Measurements from ENCODE around the gene ABHD16A.

Gene ABHD16A

DNA sequence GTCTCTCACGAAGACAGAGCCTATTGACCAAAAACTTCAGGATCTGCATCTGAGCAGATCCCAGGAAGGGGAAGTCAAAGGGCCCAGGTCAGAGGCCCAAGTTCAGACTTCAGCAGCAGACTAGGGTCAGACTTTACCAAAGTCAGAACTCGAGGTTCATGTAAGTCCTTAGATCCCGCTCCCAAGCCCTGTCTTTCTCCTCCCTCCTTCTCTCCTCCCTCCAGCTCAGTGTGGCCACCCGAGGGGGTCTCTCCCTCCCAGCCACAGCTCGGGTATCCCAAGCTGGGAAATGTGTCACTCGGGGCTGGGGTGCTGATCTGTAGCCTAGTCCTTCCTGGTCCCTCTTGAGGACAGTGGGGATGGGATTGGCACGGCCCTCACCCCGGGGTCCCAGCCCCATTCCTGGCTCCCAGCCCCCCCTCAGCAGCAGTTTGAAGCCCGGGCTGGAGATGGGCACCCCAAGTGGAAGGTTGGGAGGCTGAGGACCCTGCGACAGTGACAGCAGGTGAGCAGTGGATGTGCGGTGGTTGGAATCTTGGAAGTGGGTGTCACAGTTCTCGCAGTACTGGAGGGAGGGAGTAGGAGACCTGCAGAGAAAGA lies 40.9 kb downstream of the ABHD16A start:
- no peak for DNase-seq (ENCODE audit: low read depth in 2 of 2)

- DNase-seq (ENCODE audit: low read depth in 2 of 2): no peak
Observed at GRCh38 chr6:31661262-31662123, 41.6 kb downstream of the ABHD16A start.

DNA sequence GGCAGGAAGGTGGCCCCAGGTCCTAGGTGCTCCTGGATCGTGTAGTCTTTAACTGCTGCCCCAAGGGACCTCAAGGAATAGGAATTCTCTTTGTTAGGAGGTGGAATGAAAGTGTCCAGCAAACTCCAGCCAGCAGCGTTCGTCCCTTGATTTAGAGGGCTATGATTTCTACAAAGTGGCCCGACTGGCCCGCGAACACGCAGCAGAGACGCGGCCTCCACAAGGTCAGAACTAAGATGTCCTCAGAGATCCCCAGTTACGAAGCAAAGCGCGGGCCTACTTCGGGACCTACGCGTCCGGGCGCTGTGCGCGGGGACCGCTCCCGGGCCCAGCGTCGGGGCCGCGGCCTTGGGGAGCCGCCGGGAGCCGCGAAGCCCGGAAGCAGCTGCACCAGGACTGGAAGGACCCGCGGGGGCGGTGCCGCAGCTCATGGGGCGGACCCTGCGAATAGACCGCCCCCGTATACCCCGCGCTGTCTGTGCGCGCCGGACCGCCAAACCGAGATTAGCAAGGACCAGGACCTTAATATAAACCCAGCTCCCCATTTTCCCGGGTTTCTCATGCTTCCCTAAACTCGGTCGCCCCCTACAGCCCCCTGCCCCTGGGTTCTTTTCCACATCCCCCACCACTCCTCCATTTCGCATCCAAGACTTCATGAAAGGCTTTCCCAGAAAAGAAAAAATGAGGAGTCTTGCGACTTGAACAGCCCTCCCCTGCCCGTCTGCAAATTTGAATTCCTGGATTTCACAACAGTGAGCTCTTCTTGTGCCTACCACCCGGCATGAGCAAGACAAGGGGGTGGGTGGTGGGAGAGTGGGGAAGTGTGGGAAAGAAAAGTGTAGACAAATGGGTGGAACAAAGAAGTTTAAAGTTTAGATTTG lies 42.5 kb downstream of the ABHD16A start, which contains the start of gene C6orf47:
TSS of gene C6orf47 (minus strand) at position 398 of the 881 bp plus-strand sequence. CDS start 831 bp downstream, outside the sequence.
- peak in 1 of 2 experiments; percentile 75 for DNase-seq (ENCODE audit: low read depth in 2 of 2)

- DNase-seq (ENCODE audit: low read depth in 2 of 2): peak in 1 of 2 experiments; percentile 35
Observed at GRCh38 chr6:31659649-31660380, 43.3 kb downstream of the ABHD16A start.

DNA sequence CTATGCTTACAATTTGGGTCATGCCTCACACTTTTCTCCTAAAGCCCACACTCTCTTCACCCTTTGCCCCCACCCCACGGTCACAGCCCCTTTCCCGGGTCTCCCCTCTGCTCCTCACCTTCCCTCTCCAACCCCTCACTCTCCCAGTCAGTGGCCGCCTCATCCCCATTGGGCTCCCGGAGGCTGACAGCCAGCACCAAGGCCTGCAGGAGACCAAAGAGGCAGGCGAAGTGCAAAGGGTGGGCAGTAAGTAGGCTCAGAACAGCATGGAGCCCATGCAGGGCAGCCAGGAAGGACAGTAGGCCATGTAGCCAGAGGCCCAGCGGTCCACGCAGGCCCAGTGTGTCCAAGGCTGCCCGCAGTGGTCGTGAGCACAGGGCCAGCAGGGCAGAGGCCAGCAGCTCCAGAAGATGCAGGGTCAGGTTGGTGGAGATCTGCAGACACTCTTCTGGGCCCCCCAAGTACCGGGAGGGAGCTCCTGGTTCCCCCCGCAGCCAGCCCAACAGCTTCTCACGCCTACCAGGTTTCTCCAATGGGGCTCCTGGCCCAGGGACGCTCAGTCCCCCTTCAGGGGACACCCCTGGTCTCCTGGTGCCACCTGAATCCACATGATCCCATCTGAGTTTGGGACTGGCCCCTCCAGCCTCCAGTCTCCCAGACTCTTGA lies 44.0 kb downstream of the ABHD16A start:
- no peak for DNase-seq (ENCODE audit: low read depth in 2 of 2)

DNA sequence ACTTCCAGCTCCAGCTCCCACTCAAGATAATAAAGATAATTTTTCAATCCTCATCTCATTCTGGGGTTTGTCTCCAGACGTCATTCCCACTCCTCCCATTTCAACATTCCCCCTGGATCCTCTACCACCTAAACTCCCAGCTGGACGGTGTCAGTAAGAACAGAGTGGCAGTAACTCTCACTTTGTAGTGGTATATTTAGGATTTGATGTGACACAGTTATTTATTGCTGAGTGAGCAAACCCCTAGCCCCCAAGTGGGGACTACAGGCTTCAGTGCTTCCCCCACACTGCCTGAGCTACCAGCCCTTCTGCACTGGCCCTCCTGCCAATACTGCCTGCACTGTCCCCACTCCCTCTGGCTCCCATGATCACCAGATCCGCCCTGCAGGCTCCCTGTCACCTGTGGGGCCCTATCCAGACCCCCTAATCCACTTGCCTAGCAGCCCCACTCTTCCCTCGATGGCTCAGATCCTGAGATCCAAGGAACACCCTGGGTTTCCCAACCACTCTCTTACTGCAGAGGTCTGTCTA lies 44.9 kb downstream of the ABHD16A start:
- no peak for DNase-seq (ENCODE audit: low read depth in 2 of 2)

GRCh38 chr6:31657406-31658157 lies 45.5 kb downstream of the ABHD16A start:
- no peak for DNase-seq (ENCODE audit: low read depth in 2 of 2)

DNA sequence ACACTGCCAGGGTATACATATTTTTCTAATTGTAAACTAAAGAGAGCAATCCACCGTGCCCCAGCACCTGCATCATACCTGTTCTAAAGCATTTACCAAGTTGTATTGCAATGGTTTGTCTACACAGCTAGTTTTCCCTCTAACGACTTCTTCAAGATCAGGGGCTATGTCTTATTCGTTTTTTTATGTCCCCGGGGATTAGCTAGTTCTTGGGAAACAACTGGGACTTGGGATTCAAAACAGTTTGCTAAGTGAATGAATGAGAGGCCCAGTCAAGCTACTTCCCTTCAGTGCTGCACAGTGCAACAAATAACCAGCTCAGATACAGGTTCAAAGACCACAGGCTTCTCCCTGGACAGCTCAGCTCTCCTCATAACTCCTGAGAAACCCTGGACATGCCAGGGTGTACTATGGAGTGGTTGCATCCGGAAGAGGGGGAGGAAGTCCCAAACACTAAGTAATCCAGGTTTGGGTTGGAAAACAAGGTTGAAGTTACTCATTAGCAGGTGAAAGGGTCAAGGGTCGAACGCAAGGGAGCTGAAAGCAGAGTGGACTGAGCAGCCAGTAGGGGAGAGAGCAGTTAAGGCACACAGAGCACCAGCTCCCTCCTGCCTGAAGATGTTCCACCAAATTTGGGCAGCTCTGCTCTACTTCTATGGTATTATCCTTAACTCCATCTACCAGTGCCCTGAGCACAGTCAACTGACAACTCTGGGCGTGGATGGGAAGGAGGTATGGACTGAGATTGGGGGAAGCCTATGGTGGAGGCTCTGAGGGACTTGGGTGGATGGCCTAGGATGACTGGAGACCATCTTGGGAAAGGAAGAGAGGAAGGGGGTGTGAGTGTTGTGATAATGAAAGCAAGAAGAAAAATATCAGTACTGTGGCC lies 47.5 kb downstream of the ABHD16A start, which contains the start of gene APOM:
TSS of gene APOM (plus strand) at position 546 of the 889 bp plus-strand sequence. CDS start at position 619, 73 bp downstream.
- DNase-seq (ENCODE audit: low read depth in 2 of 2): no peak

- DNase-seq (ENCODE audit: low read depth in 2 of 2): no peak
Observed at GRCh38 chr6:31654574-31655348, 48.4 kb downstream of the ABHD16A start.

GRCh38 chr6:31652925-31653724 lies 50.0 kb downstream of the ABHD16A start:
- peak in 1 of 2 experiments; percentile 83 for DNase-seq (ENCODE audit: low read depth in 2 of 2)

- no peak for DNase-seq (ENCODE audit: low read depth in 2 of 2)
Observed at GRCh38 chr6:31651602-31652191, 51.4 kb downstream of the ABHD16A start.

- DNase-seq (ENCODE audit: low read depth in 2 of 2): no peak
Observed at GRCh38 chr6:31645325-31645724, 57.8 kb downstream of the ABHD16A start.

GRCh38 chr6:31643818-31644454 lies 59.2 kb downstream of the ABHD16A start:
- no peak for DNase-seq (ENCODE audit: low read depth in 2 of 2)

- no peak for DNase-seq (ENCODE audit: low read depth in 2 of 2)
Observed at GRCh38 chr6:31642798-31643570, 60.1 kb downstream of the ABHD16A start.

- no peak for DNase-seq (ENCODE audit: low read depth in 2 of 2)
Observed at GRCh38 chr6:31641370-31641769, 61.8 kb downstream of the ABHD16A start.

Data from stimulated activated CD4-positive, alpha-beta T cell treated with anti-CD3 and anti-CD28 coated beads, Interleukin-12 subunit alpha, Interleukin-12 subunit beta, amount 100 ng/mL, for 24 hours (primary cell).